GF-D8 (cell line): ENCODE measurements around the gene PALLD.

Experiments used
- DNase-seq: peaks from one replicate; lab custom pipeline; 2025; lab: John Stamatoyannopoulos, UW

PALLD gene

DNA sequence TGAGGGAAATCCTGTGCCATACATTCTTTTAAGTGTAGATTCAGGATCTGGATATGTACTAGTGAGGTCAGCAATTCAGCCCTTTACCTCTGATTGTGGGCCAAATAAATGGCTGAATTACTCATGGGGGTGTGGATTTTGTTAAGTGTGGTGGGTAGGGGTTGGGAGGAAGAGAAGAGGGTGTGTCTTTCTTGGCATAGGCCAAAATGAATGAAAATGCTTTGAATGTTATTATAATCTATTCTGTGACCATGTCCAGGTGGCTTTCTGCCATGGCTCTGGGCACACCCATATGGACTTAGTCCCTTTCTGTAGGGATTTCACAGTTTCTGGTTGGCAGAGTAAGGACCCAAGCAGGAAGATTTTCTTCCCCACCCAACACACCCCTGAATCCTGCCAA is 268.9 kb downstream of the PALLD start:
- no peak for DNase-seq

- no peak for DNase-seq
These were observed 269.9 kb downstream of the PALLD start for GRCh38 chr4:168766604-168767316.

GRCh38 chr4:168769416-168769815 is 272.6 kb downstream of the PALLD start:
- no peak for DNase-seq

DNA sequence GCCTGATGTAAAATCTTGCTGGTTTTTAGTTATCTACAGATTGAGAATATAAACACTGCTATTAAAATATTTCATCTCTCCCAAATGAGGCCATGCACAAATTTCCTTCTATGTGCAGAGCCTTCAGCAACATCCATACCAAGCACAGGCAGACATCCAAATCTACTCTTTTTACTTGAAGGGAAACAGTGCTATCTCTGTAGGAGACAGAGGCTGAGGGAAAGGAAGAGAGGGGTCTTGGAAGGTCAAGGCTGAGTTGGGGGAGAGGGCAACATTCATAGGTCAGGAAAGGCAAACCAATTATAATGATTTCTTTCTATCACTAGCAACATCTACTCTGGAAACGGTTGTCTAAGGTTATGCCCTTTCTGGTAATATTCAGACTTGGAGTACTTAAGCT is 273.0 kb downstream of the PALLD start:
- no peak for DNase-seq

- no peak for DNase-seq
These were observed 274.4 kb downstream of the PALLD start for GRCh38 chr4:168771251-168771650.

DNA sequence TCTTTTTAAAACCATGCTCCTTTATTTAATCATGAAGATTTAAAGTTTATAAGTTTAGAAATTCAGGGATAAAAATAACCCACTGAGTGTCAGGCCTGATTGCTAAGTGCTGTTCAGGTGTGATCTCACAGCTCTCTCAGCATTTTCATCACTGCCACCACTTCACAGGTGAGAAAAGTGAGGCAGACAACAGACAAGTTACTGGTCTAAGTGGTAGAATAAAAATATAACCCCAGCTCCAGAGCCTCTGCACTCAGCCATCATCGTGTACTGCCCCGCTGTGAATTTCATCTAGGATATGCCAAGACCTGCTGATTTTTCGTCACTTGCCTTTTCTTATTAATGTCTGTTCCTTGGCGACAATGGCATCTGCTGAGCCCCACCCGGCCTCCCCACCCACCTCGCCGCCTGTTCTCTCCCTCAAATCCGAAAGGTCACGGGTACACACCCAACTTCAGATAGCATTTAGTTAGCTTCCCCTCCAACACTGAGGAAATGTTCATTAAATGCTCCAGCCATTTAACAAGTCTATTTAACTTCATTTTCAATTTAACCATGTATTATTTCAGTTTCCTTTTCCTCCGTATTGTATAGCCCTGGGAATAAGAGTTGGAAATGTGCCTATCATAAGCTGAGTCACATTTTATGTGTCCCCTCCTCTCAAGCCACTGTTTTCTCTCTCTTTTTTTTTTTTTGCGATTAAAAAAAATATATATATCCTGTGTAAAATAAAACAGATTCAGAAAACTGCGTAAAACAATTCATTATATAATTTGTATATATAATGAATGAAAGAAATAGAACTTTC is 276.7 kb downstream of the PALLD start:
- DNase-seq: no peak

GRCh38 chr4:168776382-168776781 is 279.5 kb downstream of the PALLD start:
- DNase-seq: no peak

GRCh38 chr4:168777277-168777965 is 280.6 kb downstream of the PALLD start:
- DNase-seq: no peak

GRCh38 chr4:168781341-168781740 is 284.5 kb downstream of the PALLD start:
- no peak for DNase-seq

- DNase-seq: no peak
These were observed 285.1 kb downstream of the PALLD start for GRCh38 chr4:168781926-168782325.

GRCh38 chr4:168782439-168782838 is 285.6 kb downstream of the PALLD start:
- DNase-seq: no peak

DNA sequence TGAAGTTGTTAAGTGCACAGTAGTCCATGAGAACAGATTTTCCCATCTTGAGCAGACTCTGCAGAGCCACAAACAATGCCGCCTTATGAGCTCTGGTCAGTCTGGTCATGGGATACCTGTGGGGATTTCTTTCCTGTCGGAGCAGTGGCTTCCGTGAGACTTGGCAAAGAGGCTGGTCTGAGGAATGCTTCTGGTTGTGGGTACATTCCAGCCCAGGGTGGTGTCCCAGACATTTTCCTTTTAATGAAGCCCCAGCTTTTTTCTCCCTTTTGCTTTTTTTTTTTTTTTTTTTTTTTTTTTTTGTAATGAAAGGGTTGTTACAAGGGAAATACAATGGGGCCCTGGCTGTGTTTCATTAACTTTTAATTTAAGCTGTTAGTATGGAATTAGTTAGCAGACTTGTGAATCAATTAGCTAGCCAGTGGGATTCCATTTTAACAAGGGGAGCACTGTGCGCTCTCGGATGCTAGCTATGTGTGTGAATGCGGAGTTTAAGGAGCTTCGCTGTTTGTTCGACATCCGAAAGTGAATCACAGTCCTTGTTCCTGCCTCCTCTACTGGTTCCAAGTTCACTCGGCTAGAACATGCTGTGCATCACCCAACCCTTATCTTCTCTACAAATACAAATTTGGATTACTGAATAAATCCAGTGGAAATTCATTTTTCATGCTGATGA is 288.1 kb downstream of the PALLD start:
- no peak for DNase-seq

- DNase-seq: no peak
These were observed 290.5 kb downstream of the PALLD start for GRCh38 chr4:168787334-168787733.

DNA sequence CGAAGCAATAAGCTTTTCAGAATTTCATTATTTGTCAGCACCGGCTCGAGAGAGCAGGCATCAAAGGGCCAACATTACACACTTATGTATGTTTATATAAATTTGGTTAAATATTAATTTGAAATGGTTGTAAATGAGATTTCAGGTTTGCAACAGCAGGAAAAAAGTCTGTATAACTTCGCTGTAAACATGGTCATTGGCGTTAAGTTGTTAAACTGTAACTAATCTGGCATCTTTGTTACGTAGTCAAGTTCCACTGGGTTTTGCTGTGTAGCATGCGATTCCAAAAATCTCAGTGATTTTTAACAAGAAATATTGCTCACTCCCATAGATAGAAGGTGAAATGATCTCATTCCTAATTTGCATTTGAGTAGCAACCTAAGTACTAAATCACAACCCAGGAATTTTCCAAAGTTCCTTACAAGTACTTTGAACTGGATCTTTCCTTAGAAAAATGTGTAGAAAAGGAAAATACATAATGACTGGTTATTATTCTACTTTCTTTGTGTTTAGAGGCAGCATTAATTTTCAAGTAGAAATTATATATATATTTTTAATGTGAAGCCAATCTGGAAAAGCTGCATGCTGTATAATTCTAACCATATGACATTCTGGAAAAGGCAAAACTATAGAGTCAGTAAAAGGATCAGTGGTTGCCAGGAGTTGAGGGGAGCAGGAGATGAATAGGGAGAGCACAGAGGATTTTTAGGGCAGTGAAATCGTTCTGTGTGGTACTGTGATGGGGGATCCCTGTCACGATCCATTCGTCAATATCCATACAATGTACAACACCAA is 291.1 kb downstream of the PALLD start:
- DNase-seq: no peak

DNA sequence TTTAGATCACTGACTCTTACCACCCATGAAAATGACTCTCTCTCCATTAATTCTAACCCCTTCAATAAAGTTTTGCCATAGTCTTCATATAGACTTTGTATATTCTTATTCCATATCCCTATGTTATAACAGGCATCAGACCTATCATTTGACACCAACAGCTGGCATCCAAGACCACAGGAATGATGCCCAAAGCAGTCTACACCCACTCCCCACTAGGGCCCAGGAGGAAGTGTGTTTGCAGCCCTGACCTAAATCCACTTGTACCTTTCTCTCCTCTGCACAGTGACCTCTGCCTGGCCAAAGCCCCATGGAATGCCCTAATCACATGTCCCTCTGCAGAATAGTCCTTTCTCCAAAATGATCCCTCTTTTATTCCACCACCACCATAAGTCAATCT is 294.0 kb downstream of the PALLD start:
- DNase-seq: no peak

DNA sequence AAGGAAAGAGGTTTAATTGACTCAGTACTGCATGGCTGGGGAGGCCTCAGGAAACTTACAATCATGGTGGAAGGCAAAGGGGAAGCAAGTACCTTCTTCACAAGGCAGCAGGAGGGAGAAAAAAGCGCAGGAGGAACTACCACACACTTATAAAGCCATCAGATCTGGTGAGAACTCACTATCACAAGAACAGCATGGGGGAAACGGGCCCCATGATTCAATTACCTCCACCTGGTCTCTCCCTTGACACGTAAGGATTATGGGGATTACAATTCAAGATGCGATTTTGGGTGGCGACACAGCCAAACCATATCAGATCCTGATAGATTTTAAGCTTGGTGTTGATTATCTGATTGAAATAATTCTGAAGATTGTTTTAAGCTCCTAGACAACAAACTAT is 294.5 kb downstream of the PALLD start:
- no peak for DNase-seq

DNA sequence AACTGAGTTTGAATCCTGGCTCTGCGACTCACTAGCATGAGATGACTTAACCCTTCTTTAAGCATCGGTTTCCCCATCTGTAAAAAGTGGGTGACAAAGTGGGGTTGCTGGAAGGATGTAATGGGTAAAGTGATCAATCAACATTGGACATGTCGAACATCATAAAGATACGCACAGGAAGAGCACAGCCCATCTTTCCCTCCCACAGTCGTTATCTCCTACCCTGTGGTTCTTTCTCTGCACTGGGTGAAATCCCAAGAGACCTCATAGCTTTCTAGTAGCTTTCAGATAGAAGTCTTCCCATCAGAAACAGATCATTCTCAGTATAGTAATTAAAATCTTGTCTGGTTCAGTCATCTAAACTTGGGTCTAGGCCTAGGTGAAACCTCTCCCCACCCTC is 296.7 kb downstream of the PALLD start:
- DNase-seq: no peak

DNA sequence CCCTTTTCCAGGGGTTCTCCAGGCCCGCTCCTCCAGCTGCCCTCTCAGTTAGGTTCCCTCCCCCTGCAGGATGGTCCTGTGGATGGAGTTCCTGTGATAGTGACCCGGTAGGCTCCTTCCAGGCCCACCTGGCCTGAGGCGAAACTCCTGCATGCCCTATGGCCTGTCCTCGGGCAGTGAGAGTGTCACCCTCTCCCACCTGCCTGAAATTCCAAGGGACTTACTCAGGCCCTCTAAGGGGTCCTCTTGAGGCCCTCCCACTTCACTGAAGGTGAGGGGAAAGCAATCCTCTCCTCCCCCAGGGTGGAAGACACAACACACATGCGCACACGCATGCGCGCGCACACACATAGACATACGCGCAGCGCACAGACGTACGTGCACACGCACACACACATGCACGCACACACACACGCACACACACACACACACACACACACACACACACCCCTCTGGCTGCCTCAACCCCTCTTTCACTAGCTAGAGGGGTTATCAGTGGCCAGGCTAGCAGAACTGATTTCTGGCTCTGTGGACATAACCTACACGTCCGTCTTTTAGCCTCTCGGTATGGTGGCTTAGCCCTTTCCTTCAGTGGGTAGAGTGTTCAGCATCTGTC is 297.3 kb downstream of the PALLD start:
- no peak for DNase-seq

- no peak for DNase-seq
These were observed 298.0 kb downstream of the PALLD start for GRCh38 chr4:168794881-168795280.

DNA sequence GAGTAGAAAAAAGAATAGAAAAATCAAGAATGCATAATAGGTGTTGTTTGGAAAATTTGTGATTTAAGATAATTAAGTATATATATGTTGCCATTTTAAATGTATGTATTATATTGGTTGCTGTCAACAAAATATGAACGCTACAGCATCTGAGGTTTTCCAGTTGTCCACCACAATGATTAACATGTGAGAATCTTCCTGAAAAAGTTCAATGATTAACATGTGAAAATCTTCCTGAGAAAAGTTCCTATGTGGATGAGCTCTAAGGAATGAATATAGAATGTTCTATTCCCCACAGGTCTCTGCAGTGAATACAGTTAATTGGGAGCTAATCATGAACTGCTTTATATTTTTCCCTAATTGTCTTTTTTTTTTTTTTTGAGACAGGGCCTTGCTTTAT is 298.5 kb downstream of the PALLD start:
- no peak for DNase-seq
